ENCODE results near the gene UAP1L1.
"Not testable (repeated sequence)": the region's sequence is repeated elsewhere in the genome, so short reads cannot be mapped to it uniquely, and the experiment has no call there.

UAP1L1 gene

GRCh38 chr9:137116728-137117127 lies 39.4 kb downstream of the UAP1L1 start:
- no peak for DNase-seq

GRCh38 chr9:137117269-137117731 lies 40.0 kb downstream of the UAP1L1 start:
- DNase-seq = no peak

GRCh38 chr9:137118092-137118603 lies 40.8 kb downstream of the UAP1L1 start:
- not testable (repeated sequence) for DNase-seq

- DNase-seq = not testable (repeated sequence)
Measured at GRCh38 chr9:137121927-137122795, 44.8 kb downstream of the UAP1L1 start.

- not testable (repeated sequence) for DNase-seq
Measured at GRCh38 chr9:137122796-137123467, 45.6 kb downstream of the UAP1L1 start.

GRCh38 chr9:137123468-137123837 lies 46.1 kb downstream of the UAP1L1 start:
- DNase-seq = no peak

GRCh38 chr9:137123952-137124462 lies 46.7 kb downstream of the UAP1L1 start:
- DNase-seq = not testable (repeated sequence)

- no peak for DNase-seq
Measured at GRCh38 chr9:137126786-137127185, 49.5 kb downstream of the UAP1L1 start.

- DNase-seq = no peak
Measured at GRCh38 chr9:137127301-137128157, 50.2 kb downstream of the UAP1L1 start.

GRCh38 chr9:137128158-137128861 lies 51.0 kb downstream of the UAP1L1 start:
- DNase-seq = no peak

- DNase-seq = no peak
Measured at GRCh38 chr9:137128862-137129455, 51.6 kb downstream of the UAP1L1 start.

- DNase-seq = peak; percentile 81
Measured at GRCh38 chr9:137129456-137130175, 52.3 kb downstream of the UAP1L1 start.

- no peak for DNase-seq
Measured at GRCh38 chr9:137130176-137130755, 52.9 kb downstream of the UAP1L1 start.

All from activated gamma-delta T cell (primary cell).